NCI-H446 treated with DMSO at 0.1 percent for 48 hours (cell line): ENCODE data around the gene CALR.
A peak's percentile ranks its signal among the peaks of the same experiment; 100 is the strongest.
"Not testable (repeated sequence)": the region's sequence is repeated elsewhere in the genome, so short reads cannot be mapped to it uniquely, and the experiment has no call there.

Experiments
- DNase-seq: peaks from one replicate; lab custom pipeline; 2025; lab: John Stamatoyannopoulos, UW

The CALR gene

DNA sequence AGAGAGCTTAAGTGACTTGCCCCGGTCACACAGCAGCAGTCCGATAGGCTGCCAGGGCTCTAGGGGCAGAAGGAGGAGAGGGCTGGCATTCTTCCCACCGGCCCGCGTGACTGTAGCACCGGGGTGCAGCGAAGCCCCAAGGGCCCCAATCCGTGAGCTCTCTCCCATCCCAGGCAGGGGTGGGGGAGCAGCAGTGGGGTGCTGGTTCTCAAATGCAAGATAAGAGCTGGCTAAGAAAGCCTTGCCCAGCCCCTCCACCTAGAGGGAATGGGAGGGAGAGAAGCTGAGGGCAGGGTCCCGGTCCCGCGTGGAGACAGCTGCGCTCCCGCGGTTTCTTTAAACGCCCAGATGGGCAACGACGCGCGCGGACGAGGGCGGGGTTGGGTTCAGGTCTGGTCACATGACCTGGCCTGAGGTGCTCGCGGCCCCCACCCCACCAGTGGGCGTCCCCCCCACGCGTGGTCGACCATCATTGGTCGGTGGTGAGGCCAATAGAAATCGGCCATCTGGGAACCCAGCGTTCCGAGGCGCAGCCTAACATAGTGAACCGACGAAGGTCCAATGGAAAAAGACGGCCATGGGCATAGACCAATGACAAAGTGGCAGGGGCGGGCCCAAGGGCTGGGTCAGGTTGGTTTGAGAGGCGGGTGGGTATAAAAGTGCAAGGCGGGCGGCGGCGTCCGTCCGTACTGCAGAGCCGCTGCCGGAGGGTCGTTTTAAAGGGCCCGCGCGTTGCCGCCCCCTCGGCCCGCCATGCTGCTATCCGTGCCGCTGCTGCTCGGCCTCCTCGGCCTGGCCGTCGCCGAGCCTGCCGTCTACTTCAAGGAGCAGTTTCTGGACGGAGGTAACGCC, at the start of gene CALR:
Gene CALR (plus strand): TSS at position 683 of the 852 bp plus-strand sequence. CDS start 71 bp downstream, at position 754.
- DNase-seq: peak; percentile 99

DNA sequence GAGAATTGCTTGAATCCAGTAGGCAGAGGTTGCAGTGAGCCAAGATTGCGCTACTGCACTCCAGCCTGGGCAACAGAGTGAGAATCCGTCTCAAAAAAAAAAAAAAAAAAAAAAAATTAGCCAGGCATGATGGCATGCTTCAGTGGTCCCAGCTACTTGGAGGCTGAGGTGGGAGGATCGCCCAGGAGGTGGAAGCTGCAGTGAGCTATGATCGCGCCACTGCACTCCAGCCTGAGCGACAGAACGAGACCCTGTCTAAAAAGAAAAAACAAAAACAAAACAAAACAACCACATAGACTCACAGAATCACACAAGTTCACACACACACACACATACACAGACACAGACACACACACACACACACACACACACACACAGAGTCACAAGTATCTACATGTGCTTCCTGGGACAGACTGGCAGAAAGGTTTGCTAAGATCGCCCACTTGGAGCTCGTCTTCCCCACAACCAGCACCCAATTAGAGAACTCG, 48.1 kb upstream of the CALR start:
- DNase-seq: not testable (repeated sequence)

DNA sequence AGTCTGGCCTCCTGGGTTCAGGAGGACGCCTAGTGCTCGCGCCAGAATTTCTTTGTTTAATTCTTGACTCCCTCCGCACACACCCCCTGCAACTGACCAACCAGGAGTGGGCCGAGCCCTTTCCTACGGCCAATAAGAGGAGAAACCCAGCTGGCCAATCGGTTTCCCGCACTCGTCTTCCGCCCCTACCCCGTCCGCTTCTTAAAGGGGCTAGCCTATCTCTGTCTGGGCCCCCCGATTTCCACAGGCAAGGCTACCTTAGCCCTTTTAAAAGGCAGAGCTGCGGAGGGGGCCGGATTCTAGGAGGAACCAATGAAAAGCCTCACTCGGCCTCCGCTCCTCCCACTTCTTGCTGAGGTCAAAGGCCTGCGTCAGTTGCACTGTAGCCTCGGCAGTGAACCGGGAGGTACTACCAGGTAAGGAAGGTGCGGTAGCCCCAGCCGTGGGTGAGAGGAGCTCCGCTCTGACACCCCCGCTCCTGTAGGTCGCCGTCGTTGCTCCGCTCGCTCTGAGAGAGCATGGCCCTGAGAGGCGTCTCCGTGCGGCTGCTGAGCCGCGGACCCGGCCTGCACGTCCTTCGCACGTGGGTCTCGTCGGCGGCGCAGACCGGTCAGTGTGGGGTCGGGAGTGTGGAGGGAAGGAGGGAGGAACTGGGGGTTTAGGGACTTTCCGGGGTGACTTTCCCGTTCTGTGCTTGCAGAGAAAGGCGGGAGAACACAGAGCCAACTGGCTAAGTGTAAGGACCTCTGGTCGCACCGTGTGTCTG, 47.4 kb upstream of the CALR start, which contains the start of gene GCDH:
Gene GCDH (plus strand): TSS at position 374 of the 766 bp plus-strand sequence. CDS start 145 bp downstream, at position 519.
- peak; percentile 99 for DNase-seq

DNA sequence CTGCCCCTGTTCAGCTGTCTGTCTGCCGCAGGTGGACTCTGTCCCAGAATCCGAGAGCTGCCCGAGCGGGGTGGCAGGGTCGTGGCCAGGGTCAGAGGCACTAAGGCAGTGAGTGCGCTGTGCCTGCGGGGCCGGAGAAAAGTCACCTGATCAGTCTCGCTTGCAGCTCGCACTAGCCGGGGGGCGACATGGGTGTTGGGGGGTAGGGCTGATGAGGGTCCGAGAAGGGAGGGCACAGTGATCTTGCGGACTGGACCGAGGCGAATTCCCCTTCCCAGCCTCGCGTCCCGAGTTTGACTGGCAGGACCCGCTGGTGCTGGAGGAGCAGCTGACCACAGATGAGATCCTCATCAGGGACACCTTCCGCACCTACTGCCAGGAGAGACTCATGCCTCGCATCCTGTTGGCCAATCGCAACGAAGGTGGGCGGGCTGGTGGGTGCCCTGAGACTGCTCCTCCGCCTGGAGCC, 46.8 kb upstream of the CALR start:
- DNase-seq: no peak

DNA sequence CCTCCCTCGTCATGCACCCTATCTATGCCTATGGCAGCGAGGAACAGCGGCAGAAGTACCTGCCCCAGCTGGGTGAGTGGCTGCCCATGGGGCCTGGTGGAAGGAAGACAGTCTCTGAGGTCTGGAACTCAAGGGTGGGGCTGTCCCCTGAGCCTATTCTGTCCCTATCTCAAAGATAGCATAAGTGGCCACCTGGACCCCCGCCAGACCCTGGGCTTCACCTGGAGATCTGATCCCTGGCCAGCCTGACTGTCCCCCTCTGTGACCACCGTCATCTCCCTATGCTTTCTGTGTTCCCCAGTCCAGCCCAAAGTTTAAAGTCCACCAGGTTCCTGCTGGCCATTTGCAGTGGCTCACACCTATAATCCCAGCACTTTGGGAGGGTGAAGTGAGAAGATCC, 44.8 kb upstream of the CALR start:
- no peak for DNase-seq

DNA sequence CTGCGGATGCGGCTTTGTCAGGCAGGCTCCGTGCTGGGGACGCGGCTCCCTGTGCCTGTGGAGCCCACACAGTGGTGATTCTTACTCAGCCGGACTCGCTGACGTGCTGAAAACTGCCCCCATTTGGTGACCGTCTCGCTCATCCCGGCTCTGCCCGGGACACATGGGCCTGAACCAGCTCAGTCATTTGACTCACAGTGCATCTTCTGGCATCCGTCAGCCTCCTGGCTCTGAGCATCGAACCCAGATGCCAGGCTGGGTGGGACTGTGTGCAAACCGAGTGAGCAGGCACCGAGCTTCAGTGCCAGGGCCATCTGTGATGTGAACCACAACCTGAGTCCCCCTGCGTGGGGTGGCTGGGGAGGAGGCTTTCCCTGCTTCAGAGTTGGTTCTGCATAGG, 41.9 kb upstream of the CALR start:
- no peak for DNase-seq

DNA sequence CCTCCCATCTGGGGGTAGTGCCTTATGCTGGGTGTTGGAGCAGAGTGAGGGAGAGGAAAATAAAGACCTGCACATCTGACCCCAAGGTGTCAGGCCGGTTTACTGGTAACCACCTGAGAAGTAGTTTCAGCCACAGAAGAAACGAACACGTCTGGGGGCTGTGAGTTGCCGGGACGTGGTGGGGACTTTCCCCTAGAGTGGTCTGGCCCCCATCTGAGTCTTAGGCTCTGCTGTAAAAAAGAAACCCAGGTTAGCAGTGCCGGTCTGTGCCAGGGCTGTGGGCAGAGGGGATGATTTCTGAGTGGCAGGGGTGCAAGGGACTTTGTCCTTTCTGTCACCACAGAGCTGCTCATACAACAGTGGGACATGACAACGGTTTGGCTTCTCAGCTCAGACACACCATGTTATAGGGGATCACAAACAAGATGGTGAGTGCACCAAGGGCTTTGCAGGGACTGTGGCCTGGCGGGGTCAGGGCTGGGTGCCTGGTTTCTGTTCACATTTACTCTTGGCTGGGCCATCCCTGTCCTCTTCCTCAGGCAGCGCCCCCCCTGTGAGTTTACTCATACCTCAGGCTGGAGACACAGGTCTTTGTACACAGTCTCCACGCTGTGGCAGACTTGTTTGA, 38.4 kb upstream of the CALR start:
- no peak for DNase-seq

DNA sequence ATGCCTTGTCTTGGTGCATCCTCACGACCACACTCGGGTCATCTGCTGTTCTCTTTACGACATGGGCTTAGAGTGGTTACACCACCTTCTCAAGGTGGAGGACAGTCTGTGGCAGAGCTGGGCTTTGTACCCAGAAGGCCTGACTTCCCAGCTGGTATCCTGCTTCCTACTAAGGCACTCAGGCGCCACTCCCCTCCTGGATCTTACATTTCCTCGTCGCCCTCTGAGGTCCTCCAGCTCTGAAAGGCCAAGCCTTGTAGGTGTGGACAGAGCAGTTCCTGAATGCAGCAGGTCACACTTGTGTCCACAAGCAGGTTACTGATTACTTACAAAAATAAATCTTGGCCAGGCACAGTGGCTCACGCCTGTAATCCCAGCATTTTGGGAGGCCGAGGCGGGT, 31.2 kb upstream of the CALR start:
- DNase-seq: no peak

DNA sequence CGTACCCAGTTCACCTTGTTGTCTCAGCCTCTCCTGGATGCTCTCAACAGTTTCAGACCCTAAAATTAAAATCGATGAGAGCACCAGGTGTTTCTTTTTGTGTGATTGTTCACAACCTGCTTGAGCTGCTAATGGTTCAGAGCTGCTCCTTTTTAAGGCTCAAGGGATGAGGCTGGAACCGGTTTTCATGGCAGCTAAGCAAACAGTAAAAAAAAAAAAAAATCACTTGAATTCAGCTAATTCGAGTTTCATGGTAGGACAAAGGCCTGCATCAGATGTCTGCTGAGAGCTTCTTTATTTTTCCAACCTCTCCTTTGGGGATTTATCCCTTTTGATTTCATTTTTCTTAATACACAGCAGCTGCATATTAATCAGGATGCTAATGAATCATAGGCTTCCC, 25.8 kb upstream of the CALR start:
- no peak for DNase-seq

DNA sequence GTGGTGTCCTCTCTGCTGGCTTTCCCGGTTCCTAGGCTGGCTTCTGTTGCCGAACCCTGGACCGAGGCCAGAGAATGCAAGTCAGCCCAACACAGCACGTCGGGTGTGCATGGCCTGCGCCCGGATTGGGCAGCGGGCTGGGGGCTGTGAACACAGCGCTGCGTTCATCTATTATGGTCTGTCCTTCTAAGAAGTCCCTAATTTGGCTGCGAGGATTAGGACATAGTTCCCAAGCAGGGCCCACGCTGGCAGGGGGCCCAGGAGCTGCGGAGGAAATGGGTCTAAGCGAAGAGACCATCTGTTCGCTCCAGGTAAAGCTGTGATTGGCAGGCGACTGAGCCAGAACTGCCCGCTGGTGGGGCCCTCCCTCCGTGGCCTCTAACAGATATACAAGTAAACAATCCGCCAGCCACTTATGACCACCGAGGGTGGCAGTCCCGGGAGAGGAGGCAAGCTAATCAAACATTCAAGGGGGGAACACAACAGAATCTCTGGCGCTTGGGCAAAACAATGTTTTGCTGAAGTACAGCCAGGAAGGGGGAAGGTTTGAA, 25.3 kb upstream of the CALR start:
- DNase-seq: peak; percentile 99

DNA sequence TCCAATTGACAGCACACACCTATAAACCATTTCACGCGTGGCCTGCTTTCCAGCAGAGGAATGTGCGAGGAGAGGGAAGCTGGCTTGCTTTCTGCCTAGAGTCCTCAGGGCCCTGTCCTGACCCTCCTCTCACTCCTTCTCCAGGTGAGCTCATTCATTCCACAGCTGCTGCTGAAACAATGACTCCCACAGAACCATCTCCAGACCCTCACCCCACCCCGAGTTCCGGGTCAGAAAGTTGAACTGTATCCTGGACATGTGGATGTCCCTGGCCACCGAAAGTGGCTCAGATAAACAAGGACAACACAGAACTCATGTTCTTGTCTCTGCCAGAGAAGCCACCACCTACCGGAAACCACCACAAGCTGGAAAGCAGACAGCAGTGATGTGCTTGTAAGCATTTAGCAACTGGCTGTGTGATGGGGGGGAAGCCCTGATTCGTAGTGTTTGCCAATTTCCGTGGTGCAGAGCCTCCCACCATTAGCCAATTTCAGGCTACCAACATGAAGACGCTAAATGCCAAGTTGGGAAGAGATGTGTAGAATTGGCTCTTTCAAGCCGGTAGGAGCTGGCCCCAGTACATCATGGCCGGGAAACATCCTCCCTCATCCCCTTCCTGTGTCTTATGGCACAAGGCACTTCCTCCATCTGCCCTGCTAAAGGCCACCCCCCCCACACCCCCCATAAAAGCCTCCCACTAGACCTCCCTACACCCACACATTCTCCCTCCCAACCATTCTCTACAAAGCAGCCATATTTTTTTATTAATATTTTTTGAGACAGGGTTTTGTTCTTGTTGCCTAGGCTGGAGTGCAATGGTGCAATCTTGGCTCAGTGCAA, 24.3 kb upstream of the CALR start:
- DNase-seq: peak; percentile 35

DNA sequence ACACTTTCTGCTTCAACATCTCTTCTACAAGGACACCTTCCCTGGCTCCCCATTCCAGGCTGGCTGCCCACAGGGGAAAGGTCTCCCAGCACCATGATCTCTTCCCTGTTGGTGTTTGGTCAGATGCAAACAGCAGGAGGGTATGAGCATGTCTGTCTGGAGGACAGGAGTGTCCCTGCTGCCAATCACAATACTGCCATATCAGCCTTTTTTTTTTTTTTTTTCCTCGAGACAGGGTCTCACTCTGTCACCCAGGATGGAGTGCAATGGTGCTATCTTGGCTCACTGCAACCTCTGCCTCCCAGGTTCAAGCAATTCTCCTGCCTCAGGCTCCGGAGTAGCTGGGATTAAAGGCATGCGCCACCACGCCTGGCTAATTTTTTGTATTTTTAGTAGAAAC, 22.5 kb upstream of the CALR start:
- not testable (repeated sequence) for DNase-seq

DNA sequence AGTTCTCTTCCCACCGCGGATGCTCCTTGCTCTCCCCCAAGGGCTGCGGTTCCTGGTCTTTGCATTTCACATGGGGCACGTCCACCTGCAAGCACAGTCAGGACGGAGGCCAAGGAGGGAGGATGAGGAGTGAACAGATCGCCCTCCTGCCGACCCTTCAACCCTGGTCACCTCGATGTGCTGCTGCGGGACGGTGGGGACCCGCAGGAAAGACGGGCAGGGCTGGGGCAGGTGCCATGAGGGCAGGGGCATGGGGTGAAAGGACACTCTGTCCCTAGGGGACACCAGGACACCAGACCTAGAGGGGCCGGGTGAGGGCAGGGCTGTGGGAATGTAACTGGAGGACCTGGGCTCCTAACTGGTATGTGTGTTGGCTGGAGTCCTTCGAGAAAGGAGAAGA, 20.2 kb upstream of the CALR start:
- no peak for DNase-seq

DNA sequence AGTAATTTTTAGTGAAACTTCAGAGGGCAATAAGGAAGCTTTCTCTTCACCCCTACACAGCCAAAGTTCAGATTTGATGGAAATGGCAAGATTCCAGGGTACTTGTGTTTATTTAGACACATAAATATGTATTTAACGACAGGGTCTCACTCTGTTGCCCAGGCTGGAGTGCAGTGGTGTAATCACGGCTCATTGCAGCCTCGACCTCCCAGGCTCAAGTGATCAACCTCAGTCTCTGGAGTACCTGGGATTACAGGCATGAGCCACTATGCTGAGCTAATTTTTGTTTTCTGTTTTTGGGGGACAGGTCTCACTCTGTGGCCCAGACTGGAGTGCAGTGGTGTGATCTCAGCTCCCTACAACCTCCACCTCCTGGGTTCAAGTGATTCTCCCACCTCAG, 17.4 kb upstream of the CALR start:
- no peak for DNase-seq

DNA sequence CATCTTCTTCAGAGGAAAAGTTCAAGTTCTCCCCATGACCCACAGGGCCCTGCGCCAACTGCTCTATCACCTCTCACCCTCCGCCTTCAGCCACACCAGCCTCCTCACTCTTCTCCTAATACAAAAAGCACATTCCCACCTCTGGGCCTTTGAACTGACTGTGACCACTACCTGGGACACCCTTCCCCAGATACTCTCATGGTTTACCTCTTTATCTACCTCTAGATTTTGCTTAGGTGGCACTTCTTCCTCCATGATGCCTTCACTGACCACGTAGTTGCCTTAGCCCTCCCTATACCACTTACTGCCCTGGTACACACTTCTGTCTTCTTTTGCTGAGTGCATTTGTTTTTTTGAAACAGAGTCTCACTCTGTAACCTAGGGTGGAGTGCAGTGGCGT, 15.4 kb upstream of the CALR start:
- DNase-seq: no peak

DNA sequence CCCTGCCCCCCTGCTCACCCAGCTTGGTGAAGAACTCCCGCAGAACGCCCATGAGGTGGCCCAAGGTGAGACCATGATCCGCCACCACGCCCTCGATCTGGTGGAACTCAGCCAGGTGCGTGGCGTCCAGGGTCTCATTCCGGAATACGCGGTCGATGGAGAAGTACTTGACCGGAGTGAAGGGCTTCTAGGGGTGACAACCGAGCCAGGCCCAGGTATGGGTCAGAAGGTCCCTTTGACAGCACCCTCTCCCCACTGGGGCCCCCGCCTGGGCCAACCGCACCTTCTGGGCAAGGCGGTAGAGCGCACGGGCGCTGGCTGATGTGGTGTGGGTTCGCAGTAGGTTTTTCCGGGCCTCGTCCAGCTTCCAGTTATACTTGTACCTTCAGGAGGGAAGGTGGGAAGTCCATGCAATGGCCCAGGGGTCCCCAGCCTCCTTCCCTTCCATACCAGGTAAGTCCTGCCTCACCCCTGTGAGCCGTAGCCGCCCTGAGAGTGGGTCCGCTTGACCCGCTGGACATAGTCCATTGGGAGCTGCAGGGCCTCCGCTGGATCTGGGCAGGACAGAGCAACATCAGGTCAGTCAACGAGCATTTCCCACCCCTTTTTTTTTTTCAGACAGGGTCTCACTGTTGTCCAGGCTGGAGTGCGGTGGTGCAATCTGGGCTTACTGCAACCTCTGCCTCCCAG, 13.6 kb upstream of the CALR start:
- no peak for DNase-seq

DNA sequence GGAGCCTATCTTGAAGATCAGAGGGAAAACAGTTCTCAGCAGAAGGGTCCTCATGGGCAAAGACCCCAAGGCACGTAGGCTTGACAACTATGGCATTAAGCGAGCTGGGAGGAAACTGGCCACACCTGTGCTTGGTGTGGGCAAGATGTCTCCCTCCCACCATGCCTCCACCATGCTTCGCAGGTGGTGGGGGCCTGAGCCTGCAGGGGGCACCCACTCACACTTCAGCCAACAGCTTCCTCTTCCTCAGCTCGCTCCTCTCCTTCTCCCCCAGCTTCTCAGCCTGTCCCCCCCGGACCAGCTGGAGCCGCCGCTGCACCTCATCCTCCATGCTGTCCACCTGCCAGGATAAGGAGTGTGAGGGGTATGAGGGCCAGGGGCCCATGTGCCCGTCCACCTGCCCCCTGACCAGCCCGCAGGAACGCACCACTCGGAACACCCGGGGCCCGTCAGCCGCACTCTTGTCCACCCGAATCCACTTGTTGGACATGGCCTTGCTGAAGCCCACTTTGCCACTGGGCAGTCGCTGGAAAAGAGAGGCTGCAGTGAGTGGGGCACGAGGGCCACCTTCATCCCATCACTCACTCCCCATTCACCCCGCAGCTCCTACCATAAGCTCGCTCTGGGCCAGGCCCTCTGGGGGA, 8.3 kb upstream of the CALR start:
- no peak for DNase-seq

DNA sequence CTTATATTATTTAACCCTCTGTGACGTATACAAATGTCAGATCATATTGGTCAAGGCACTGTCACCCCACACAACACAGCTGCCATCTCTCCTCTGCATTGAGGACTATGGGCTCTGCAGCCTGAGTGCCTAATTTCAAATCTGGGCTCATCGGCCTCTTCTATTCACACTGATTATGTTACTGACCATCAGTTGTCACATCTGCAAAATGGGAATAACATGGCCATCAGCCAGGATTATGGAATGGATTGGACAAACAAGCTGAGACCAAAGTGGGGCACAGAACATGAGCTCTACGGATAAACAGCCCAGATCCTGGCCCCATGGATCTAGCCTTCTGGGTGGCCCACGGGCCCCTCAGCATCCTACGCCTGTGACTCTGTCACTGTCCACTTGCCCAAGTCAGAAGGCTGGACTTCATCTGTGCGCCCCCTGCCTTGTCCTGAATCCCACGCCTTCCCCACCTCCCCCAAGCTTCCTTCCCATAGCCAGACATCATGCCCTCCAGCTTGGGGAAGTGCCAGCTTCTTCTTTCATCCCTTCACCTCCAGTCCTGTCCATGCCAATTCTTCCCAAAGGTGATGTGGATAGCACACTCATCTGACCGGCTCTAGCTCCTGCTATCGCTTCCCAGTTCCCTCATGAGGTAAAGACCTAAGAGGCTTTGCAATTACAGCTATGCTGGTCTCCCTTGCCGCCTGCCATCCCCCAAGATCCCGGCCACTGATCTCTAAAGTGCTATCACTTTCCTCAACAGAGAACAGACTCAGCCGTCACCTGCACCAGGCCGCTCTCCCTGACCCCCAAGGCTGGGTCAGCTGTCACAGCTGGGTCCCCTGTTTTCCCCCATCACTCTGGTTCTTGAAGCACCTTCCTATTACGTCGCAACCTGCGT, 5.8 kb upstream of the CALR start:
- DNase-seq: no peak
